ES-I3 (cell line): ENCODE data around the gene KCNQ1.

Source experiments
- H3K36me3 ChIP-seq: 2 replicates; pipeline ENCODE4 v1.6.1; 2013; ENCODE audit warnings: mild to moderate bottlenecking, low read length, control low read depth, moderate library complexity; ENCODE audit not compliant: insufficient read depth
- H3K4me1 ChIP-seq: 2 replicates; pipeline ENCODE4 v1.6.1; 2013; ENCODE audit warnings: mild to moderate bottlenecking, control low read depth, low read length; ENCODE audit not compliant: insufficient read depth
- H3K9ac ChIP-seq: 2 replicates; pipeline ENCODE4 v1.6.1; 2013; ENCODE audit warnings: low read depth, mild to moderate bottlenecking, low read length, moderate library complexity
- H3K9me3 ChIP-seq: 2 replicates; pipeline ENCODE4 v1.6.1; 2013; ENCODE audit warnings: mild to moderate bottlenecking, low read length, moderate library complexity; ENCODE audit not compliant: control insufficient read depth, insufficient read depth

KCNQ1 gene

DNA sequence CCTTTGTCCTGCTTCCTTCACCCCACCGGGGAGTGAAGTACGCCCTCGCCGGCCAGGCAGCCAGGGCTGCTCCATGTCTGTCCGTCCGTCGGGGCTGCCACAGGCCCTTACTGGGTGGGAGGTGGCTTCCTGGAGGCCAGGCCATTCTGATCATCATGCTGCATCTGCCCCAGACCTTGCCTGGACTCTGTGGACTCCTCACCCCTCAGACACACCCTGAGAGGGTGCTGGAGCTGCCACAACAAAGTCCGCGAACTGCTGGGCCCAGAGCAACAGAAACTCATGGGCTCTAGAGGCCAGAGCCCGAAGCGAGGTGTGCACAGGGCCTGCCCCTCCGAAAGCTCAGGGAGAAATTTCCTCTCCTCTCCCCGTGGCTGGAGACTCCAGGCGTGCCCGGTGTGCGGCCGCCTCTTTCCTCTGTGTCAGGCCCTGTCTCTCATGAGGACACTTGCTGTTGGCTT, 130.8 kb downstream of the KCNQ1 start:
- Histone ChIP-seq H3K4me1 (no peaks in the 10 kb centered on the region), H3K9ac (no peak overlapping the region), H3K36me3 (no peaks in the 10 kb centered on the region), H3K9me3 (no peaks in the 10 kb centered on the region)

GRCh38 chr11:2576111-2576510, 131.3 kb downstream of the KCNQ1 start:
- Histone ChIP-seq H3K9ac (no peak overlapping the region), H3K36me3 (no peaks in the 10 kb centered on the region), H3K9me3 (no peaks in the 10 kb centered on the region), H3K4me1 (no peaks in the 10 kb centered on the region)

GRCh38 chr11:2576549-2576948, 131.7 kb downstream of the KCNQ1 start:
- no peak overlapping the region for H3K9ac ChIP-seq
- H3K9me3 ChIP-seq, result no peaks in the 10 kb centered on the region
- no peaks in the 10 kb centered on the region for H3K4me1 ChIP-seq
- H3K36me3 ChIP-seq, result no peaks in the 10 kb centered on the region

- Histone ChIP-seq H3K9me3 (no peaks in the 10 kb centered on the region), H3K9ac (no peak overlapping the region), H3K4me1 (peaks cover 2% of the 10 kb centered on the region; the same call in 1 of the 2 replicates), H3K36me3 (no peaks in the 10 kb centered on the region)
Observed at GRCh38 chr11:2577031-2577990, 132.5 kb downstream of the KCNQ1 start.

- Histone ChIP-seq H3K9me3 (no peaks in the 10 kb centered on the region), H3K4me1 (peaks cover 6% of the 10 kb centered on the region; the same call in 1 of the 2 replicates), H3K36me3 (no peaks in the 10 kb centered on the region), H3K9ac (no peak overlapping the region)
Observed at GRCh38 chr11:2577991-2578928, 133.5 kb downstream of the KCNQ1 start.

DNA sequence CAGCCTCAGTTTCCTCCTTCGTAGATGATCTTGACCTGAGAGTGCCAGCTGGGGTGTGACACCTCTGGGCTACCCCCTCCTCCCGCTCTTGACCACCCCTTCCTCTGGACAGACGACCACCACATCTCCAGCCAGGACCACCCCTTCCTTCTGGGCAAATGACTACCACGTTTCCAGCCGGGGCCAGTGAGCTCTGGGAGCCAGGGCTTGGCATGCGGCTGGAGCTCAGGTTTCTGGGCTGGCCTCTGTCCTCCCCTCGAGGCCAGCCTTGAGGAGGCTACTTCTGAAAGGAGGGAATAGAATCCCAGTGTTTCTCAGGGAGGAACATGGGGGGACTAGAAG, 134.1 kb downstream of the KCNQ1 start:
- Histone ChIP-seq H3K36me3 (no peaks in the 10 kb centered on the region), H3K4me1 (peaks cover 6% of the 10 kb centered on the region; the same call in 1 of the 2 replicates), H3K9ac (no peak overlapping the region), H3K9me3 (no peaks in the 10 kb centered on the region)

- Histone ChIP-seq H3K36me3 (no peaks in the 10 kb centered on the region), H3K4me1 (peaks cover 6% of the 10 kb centered on the region; the same call in 1 of the 2 replicates), H3K9ac (no peak overlapping the region), H3K9me3 (no peaks in the 10 kb centered on the region)
Observed at GRCh38 chr11:2579315-2580060, 134.7 kb downstream of the KCNQ1 start.

DNA sequence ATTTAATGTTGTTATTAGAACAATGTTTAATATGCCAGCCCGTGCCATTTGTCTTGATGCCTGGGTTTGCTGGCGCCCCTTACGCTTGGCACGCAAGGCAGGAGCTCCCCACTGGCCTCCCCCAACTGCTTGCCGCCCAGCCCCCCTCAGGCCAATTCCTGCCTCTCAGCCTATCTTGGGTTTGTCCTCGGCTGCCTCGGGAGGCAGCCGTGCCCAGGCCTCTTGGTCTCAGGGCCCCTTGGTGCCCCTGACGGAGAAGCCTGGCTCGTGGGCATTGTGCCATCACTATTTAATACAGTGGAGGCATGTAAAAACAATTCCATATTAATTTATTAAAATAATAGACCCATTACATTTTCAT, 135.2 kb downstream of the KCNQ1 start:
- H3K4me1 ChIP-seq, result peaks cover 6% of the 10 kb centered on the region; the same call in 1 of the 2 replicates
- no peaks in the 10 kb centered on the region for H3K36me3 ChIP-seq
- H3K9ac ChIP-seq, result no peak overlapping the region
- no peaks in the 10 kb centered on the region for H3K9me3 ChIP-seq

DNA sequence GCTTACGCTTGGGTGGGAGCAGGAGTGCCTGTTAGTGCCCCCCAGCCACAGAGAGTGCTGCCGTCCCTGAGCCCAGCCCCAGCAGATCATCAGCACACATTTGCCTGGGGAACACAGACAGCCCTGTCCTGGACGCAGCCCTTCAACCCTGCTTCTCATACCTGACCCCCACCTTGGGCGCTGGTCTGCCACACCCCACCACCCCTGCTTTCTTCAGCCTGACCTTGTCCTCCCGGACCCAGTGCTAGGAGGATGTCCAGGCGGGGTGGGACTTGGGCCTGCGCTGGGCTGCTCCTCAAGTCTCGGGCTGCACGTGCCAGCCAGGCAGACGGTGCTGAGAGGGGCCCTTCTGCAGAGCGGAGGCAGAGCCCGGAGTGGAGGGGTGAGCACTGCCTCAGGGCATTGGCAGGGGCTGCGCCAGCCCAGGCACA, 135.8 kb downstream of the KCNQ1 start:
- H3K4me1 ChIP-seq, result peaks cover 6% of the 10 kb centered on the region; the same call in 1 of the 2 replicates
- no peak overlapping the region for H3K9ac ChIP-seq
- H3K36me3 ChIP-seq, result no peaks in the 10 kb centered on the region
- no peaks in the 10 kb centered on the region for H3K9me3 ChIP-seq

DNA sequence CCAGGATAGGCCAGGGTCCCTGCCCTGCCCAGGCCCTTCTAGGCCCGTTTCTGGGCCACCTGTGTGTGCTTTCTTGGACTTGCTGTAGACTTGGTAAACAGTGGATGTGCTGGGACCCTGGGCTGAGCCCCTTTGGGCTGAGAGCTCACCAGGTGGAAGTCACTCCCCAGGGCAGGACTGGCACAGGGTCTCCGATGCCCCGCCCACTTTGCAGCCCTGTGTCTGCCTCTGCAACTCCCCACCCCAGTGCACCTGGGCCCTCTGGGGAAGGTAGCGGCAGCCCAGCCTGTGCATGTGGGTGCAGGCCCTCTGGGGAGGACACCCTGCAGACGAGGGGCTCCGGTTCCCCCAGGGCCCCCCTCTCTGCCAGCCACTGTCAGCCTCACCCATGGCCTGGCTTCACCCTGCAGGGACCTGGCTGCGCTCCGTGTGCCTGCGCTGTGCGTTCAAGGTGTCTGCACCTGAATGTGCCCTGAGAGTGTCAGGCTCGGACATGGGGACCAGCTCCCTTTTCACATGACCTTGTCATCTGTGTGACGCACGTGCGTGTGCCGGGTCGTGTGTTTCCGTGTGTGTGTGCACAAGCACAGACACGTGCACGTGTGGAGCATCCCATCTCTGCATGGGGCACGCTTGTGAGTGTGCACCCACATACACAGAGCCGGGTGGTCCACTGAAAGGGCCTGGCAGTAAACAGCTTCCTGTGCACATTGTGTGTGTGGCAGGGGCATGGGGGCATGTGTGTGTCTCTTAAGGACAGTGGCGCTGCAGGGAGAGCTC, 136.5 kb downstream of the KCNQ1 start:
- peaks cover 6% of the 10 kb centered on the region; the same call in 1 of the 2 replicates for H3K4me1 ChIP-seq
- no peaks in the 10 kb centered on the region for H3K9me3 ChIP-seq
- no peak overlapping the region for H3K9ac ChIP-seq
- no peaks in the 10 kb centered on the region for H3K36me3 ChIP-seq

GRCh38 chr11:2581931-2582350, 137.1 kb downstream of the KCNQ1 start:
- Histone ChIP-seq H3K4me1 (peaks cover 6% of the 10 kb centered on the region; the same call in 1 of the 2 replicates), H3K9ac (no peak overlapping the region), H3K36me3 (no peaks in the 10 kb centered on the region), H3K9me3 (no peaks in the 10 kb centered on the region)

DNA sequence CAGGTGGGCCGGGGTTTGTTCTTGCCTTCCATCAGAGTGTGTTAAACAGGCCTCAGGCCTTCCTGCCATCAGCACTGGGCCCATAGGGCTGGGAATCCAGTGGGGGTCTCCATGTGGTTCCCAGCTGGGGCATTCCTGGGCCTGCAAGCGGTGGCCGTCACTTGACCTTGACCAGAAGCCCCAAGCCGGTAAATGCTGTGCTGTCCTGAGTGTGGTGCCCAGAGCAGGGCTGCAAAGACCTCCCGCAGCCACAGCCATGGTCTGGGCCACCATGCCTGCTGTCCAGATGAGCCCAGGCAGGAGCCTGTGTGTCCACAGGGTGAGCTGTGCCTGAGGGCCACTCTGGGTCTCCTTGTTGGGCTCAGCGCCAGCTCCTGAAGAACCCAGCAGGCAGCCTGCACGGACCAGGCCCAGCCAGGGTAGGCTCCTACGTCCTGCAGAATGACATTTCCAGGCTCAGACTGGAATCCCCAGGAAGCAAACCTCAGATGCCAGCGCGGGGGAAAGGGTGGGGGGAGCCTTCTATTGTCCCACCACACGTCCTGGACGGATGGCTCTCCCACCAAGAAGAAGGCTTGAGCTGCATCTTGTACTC, 137.6 kb downstream of the KCNQ1 start:
- Histone ChIP-seq H3K36me3 (no peaks in the 10 kb centered on the region), H3K4me1 (peaks cover 6% of the 10 kb centered on the region; the same call in 1 of the 2 replicates), H3K9ac (no peak overlapping the region), H3K9me3 (no peaks in the 10 kb centered on the region)
